ENCODE results near the gene AGRN. TPM values are rescaled to one million over a fixed set of nuclear protein-coding genes. Genes with fewer than 3 reads are reported as not detected.

The AGRN gene
- total and polyA plus RNA-seq, 8 donors, result 40.5 to 166 (median 71.4) TPM

DNA sequence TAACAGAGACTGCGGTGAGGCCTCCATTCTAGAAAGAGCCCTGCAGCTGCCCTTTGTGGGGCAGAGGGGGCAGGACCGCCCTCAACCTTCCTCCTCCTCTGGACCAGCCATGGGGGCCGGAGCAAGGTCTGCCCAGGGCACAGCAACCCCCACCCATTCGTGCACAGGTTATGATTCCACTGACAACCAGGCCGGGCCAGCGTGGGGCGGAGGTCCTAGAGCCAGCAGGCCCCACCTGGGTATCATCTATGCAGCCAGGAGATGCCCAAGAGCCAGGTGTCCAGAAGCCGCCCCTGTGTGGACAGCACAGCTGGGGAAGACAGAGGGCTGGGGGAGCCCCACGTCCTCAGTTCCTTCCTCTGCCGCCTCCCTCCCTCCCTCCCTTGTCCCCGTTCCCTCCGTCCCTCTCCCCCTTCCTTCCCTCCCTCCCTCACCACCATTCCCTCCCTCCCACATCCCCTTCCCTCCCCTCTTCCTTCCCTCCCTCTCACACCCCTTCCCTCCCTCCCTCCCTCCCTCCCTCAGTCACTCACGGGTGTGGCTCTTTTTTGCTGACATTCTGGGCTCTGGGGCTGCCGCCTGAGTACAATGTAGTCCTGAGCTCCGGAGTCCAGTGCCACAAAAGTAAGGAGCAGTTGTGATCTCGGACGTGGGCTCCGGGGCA is 41.9 kb downstream of the AGRN start:
- TF ChIP-seq, protein P1, sequence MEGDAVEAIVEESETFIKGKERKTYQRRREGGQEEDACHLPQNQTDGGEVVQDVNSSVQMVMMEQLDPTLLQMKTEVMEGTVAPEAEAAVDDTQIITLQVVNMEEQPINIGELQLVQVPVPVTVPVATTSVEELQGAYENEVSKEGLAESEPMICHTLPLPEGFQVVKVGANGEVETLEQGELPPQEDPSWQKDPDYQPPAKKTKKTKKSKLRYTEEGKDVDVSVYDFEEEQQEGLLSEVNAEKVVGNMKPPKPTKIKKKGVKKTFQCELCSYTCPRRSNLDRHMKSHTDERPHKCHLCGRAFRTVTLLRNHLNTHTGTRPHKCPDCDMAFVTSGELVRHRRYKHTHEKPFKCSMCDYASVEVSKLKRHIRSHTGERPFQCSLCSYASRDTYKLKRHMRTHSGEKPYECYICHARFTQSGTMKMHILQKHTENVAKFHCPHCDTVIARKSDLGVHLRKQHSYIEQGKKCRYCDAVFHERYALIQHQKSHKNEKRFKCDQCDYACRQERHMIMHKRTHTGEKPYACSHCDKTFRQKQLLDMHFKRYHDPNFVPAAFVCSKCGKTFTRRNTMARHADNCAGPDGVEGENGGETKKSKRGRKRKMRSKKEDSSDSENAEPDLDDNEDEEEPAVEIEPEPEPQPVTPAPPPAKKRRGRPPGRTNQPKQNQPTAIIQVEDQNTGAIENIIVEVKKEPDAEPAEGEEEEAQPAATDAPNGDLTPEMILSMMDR (IDR thresholded peaks at IDR 0.05), result no peak
- no peak overlapping the region for H3K4me3 ChIP-seq
- no peak for DNase-seq
- H3K36me3 ChIP-seq, result no peaks in the 10 kb centered on the region
- WGBS, 2 donors, result 59 to 65% methylated on average over 13 to 16 of the region's 18 CpGs
- intact Hi-C loops (cut with DNase I), result loop anchor here in 2 of 3 donors (2.0 to 10.0 kb wide), 2 partner anchors 77 to 79 kb away; partner anchors contain the start of gene PERM1 (in 2 of the 2)
- FAIRE-seq, result no peak
- peaks cover 0 to 14% (median 9%) of the 10 kb centered on the region in 3 donors for H3K4me1 ChIP-seq
- peaks cover 0 to 9% (median 0%) of the 10 kb centered on the region in 4 donors for H3K27me3 ChIP-seq
- no peaks in the 10 kb centered on the region for H3K9me3 ChIP-seq
- H3K27ac ChIP-seq, result no peak overlapping the region
- ATAC-seq, result no peak

DNA sequence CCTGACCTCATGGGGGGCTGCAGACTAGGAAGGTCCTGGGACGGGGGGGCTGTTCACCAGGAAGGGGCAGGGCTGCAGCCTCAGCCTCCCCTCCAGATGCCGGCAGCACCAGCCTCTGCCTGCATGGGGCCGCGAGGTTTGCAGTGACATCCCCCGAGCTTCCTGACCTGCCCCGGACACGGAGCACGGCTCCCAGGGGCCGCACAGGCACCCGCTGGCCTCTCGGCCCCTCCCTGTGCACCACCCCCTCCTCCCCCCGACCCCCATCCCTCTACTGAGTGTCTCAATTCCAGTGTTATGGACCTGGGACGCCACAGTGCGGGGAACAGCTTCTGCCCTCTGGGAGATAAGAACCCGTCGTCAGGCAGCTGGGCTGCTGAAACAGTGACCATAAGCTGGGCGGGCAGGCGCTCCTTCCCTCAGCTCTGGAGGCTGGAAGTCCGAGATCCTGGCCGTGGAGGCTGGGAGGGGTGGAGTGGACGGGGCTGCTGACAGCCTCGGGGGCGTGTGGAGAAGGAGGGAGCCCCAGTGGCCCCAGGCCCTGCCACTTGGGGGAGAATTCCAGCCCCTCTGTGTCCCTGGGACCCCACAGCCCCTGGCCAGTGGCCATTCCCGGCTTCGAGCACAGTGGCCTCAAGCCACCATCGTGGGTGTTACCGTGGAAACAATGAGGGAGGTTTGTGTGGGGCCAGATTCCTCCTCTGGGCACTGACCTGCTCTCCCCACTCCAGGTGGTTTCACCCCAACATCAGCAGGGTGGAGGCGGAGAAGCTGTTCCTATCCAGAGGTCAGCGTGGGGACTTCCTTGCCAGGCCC is 42.6 kb downstream of the AGRN start:
- peaks cover 0 to 14% (median 9%) of the 10 kb centered on the region in 3 donors for H3K4me1 ChIP-seq
- no peak overlapping the region for H3K27ac ChIP-seq
- 34 to 49% methylated on average over 20 to 29 of the region's 29 CpGs for WGBS, 2 donors
- FAIRE-seq (no peak), ATAC-seq (no peak), DNase-seq (no peak)
- TF ChIP-seq, protein P1 (IDR thresholded peaks at IDR 0.05), result no peak
- intact Hi-C loops (cut with DNase I), result loop anchor here in 2 of 3 donors (2.0 to 10.0 kb wide), 2 partner anchors 78 to 80 kb away; partner anchors contain the start of gene PERM1 (in 2 of the 2)
- H3K36me3 ChIP-seq, result no peaks in the 10 kb centered on the region
- no peaks in the 10 kb centered on the region for H3K9me3 ChIP-seq
- peaks cover 0 to 9% (median 0%) of the 10 kb centered on the region in 4 donors for H3K27me3 ChIP-seq
- H3K4me3 ChIP-seq, result no peak overlapping the region

DNA sequence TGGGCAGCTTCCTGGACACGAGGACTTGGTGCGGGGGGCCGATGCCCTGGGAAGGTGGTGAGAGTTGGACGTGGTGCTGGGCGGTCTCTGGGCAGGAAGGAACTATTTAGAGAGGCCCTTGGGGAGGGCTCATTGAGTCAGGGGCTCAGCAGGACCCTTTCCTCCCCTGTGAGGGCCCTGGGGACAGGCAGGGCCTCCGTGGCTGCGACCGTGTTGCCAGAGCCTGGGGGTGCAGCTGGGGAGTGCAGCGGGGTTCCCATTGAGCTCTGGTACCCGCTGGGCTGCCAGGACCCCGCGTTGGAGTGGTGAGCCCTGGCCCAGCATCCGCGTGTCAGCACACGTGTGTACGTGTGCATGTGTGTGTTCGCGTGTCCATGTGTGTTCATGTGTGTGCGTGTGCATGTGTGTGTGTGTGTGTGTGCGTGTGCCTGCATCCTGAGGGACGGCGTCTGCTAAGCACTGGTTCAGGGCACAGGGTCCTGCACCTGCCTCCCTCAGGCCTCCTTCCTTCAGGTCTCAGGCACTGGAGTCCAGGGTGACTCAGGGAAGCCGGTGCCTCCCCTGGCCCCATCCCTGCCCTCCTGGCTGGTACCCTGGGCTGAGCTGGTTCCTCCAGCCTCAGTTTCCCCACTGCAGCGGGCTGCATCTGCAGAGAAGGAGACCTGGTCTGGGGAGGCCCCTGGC is 43.5 kb downstream of the AGRN start:
- TF ChIP-seq, protein P1 (IDR thresholded peaks at IDR 0.05), result no peak
- DNase-seq, result no peak
- ATAC-seq, result no peak
- WGBS, 2 donors, result 53 to 60% methylated on average over 21 to 24 of the region's 24 CpGs
- H3K9me3 ChIP-seq, result no peaks in the 10 kb centered on the region
- intact Hi-C loops (cut with DNase I), result loop anchor here in 2 of 3 donors (2.0 to 10.0 kb wide), 2 partner anchors 79 to 81 kb away; partner anchors contain the start of gene PERM1 (in 2 of the 2)
- H3K27me3 ChIP-seq, result peaks cover 0 to 9% (median 0%) of the 10 kb centered on the region in 4 donors
- FAIRE-seq, result no peak
- no peaks in the 10 kb centered on the region for H3K36me3 ChIP-seq
- peak overlapping the region in 1 of 4 donors; percentile 20 for H3K4me3 ChIP-seq
- H3K4me1 ChIP-seq, result peaks cover 0 to 14% (median 9%) of the 10 kb centered on the region in 3 donors
- H3K27ac ChIP-seq, result no peak overlapping the region

DNA sequence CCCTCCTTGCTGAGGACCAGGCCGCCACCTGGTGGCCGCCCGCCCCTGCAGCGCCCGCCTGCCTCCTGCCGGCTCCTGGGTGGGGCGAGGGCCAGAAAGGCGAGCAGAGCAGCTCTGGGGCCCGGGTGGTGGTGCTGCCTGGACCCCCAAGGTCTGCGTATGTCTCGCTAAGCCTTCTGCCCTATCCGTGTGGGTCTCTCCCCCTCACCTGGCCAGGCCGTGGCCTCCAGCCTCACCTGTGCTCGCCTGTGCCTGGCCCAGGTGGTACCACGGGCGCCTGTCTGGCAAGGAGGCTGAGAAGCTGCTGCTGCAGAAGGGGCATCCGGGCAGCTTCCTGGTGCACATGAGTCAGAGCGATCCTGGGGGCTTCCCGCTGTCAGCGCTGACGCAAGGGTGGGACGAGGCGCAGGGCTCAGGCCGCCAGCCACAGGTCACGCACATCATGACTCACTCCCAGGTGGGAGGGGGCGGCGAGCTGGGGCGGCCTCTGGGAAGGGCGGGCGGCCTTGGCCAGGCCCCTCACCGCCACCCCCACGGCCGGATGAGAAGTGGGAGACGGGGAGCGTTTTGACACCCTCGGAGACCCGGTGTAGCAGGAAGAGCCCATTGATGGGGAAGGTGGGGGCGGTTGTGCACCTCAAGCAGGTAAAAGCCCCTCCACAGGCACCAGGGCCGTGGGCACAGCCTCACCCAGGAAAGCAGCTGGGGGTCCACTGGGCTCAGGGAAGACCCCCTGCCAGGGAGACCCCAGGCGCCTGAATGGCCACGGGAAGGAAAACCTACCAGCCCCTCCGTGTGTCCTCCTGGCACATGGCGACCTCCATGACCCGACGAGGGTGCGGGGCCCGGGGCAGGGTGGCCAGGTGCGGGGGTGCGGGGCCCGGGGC is 44.3 kb downstream of the AGRN start:
- no peaks in the 10 kb centered on the region for H3K9me3 ChIP-seq
- H3K4me1 ChIP-seq, result peaks cover 0 to 10% (median 9%) of the 10 kb centered on the region in 3 donors
- 6% methylated on average over 42 to 50 of the region's 50 CpGs for WGBS, 2 donors
- H3K27me3 ChIP-seq, result peaks cover 0 to 9% (median 0%) of the 10 kb centered on the region in 4 donors
- H3K27ac ChIP-seq, result no peak overlapping the region
- TF ChIP-seq, protein P1 (IDR thresholded peaks at IDR 0.05), result peak; percentile 83 to 93 (median 86)
- ATAC-seq (peak; percentile 46 to 74 (median 65)), DNase-seq (peak in 5 of 6 donors; percentile 56 to 87 (median 71)), FAIRE-seq (no peak)
- peak overlapping the region in 1 of 4 donors; percentile 20 for H3K4me3 ChIP-seq
- H3K36me3 ChIP-seq, result no peaks in the 10 kb centered on the region
- intact Hi-C loops (cut with DNase I), result loop anchor here in 2 of 3 donors (2.0 to 10.0 kb wide), 2 partner anchors 79 to 81 kb away; partner anchors contain the start of gene PERM1 (in 2 of the 2)

All from pancreas (tissue), 10 donors.